NT2/D1 (cell line): ENCODE measurements around the gene APP.

Experiments used
- SUZ12 ChIP-seq: IDR thresholded peaks from 2 replicates; pipeline ENCODE4 v1.6.1; 2011; ENCODE audit not compliant: insufficient read length, insufficient read depth; ENCODE audit errors: extremely low read depth
- YY1 ChIP-seq: IDR thresholded peaks from 2 replicates; pipeline ENCODE4 v1.6.1; 2011; ENCODE audit not compliant: insufficient read length, insufficient read depth

DNA sequence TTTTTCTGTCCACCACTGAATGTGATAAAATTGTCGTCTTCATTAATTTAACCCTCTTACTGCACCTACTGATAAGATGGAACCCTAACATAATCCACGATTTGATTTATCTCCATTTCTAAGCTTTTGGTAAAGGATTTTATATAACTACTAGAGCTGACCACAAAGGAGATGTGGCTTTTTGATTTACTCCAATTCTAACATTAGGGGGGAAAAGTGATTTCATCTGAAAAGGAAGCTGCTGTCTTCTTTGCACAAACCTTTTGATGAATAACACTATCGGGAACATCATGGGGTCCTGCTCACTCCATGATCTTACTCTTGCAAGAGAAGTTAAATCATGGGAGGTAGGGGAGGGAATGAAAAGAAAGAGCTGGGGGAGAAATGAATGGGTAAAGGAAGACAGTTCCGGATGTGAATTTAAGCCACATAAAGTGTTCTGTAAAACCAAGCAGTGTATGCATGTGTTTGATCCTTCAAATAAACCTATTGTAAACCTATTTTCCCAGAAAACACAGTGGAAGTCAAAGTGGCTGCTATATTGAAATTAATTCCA is 274.0 kb downstream of the APP start:
- TF ChIP-seq SUZ12 (no peak), YY1 (no peak)
